LNCAP (cell line): Measurements from ENCODE around the gene SPOPL.

Experiments
- TF ChIP-seq, protein P1 (sequence below): fragments of 450-650 bp; IDR thresholded peaks from 2 replicates; pipeline ENCODE4 v1.5.1; 2017; ENCODE audit warnings: mild to moderate bottlenecking

Gene SPOPL

GRCh38 chr2:138565230-138565598 lies 63.6 kb downstream of the SPOPL start:
- TF ChIP-seq, protein P1, sequence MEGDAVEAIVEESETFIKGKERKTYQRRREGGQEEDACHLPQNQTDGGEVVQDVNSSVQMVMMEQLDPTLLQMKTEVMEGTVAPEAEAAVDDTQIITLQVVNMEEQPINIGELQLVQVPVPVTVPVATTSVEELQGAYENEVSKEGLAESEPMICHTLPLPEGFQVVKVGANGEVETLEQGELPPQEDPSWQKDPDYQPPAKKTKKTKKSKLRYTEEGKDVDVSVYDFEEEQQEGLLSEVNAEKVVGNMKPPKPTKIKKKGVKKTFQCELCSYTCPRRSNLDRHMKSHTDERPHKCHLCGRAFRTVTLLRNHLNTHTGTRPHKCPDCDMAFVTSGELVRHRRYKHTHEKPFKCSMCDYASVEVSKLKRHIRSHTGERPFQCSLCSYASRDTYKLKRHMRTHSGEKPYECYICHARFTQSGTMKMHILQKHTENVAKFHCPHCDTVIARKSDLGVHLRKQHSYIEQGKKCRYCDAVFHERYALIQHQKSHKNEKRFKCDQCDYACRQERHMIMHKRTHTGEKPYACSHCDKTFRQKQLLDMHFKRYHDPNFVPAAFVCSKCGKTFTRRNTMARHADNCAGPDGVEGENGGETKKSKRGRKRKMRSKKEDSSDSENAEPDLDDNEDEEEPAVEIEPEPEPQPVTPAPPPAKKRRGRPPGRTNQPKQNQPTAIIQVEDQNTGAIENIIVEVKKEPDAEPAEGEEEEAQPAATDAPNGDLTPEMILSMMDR, result no peak

GRCh38 chr2:138572318-138572717 lies 70.7 kb downstream of the SPOPL start:
- TF ChIP-seq, protein P1, result no peak

DNA sequence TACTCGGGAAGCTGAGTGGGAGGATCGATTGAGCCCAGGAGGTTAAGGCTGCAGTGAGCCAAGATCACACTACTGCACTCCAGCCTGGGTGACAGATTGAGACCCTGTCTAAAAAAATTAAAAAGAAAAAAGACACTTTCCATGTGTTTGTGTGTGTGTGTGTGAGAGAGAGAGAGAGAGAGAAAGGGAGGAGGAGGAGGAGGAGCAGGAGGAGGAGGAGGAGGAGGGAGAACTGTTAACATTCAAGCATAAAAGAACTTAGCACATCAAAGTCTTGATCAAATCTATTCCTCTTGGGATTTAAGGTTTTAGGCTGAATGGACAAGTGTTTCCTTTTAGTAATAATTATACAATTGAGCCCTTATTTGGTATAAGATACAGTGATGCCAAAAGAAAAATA lies 75.5 kb downstream of the SPOPL start:
- TF ChIP-seq, protein P1, result no peak

DNA sequence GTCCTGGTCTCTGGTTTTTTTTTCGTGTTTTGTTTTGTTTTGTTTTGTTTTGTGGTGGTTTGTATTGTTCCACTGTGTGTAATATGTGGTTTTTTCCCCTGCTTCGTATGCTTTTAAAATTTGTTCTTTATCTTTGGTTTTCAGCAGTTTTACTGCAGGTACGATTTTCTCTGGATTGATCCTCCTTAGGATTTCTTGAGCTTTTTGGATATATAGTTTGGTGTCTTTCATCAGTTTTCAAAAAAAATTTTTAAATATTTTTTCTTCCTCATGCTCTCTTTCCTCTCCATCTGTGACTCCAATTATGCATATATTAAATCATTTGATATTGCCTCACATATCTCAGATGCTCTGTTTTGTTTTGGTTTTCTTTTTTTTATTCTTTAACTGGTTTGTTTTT lies 78.0 kb downstream of the SPOPL start:
- TF ChIP-seq, protein P1, result no peak

- TF ChIP-seq, protein P1, result no peak
Observed at GRCh38 chr2:138581909-138582308, 80.3 kb downstream of the SPOPL start.

DNA sequence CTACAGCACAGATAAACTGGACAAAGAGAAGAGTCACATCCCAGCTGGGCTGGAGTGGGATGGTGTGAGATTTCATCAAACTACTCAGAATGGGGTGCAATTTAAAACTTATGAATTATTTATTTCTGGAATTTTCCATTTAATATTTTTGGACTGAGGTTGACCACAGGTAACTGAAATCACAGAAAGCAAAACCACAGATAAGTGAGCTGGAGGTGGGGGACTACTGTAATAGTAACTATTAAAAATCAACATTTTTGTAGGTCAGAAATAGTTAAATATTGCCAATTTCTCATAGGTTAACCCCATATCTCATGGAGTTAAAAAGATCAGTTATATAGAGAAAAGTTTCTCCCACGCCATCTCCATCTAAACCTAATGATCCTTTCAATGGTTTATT lies 88.1 kb downstream of the SPOPL start:
- TF ChIP-seq, protein P1, result no peak

DNA sequence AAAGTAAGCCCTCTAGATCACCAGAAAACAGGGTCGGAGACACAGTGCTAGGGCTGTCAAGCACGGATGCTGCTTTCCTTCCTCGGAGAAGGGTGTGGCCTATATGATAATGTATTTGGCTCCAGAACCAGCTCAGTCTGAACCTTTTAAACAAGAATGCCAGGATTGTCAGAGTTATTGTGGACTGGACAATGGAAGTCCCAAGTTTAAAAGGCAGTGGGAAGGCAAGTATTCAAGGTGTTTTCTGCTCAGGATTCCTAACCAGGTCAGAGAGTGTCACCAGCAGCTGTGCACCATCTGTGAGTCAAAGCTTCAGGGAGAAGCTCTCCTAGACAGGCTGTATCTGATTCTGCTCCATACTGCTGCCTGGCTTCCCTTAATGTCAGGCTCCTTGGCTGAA lies 94.8 kb downstream of the SPOPL start:
- TF ChIP-seq, protein P1, result no peak

GRCh38 chr2:138600732-138601457 lies 99.3 kb downstream of the SPOPL start:
- TF ChIP-seq, protein P1, result no peak
